Fibroblast of lung (primary cell): Measurements from ENCODE around the gene ADD3. TPM values are rescaled to one million over a fixed set of nuclear protein-coding genes. Genes with fewer than 3 reads are reported as not detected.

Source experiments
- DNase-seq, 2 donors: peaks; one replicate each; pipeline versions ENCODE4 v3.0.0 to v3.0.0-alpha.2; 2010; ENCODE audit warnings: low read depth in 2 of 2
- H2AFZ ChIP-seq: 2 replicates; pipeline ENCODE4 v1.5.1; 2012; ENCODE audit warnings: low read length, control low read depth, inconsistent platforms
- H3K27ac ChIP-seq: 2 replicates; pipeline ENCODE4 v1.5.1; 2011; ENCODE audit warnings: low read length, control low read depth; ENCODE audit not compliant: insufficient read depth
- H3K27me3 ChIP-seq: 2 replicates; pipeline ENCODE4 v1.5.1; 2011; ENCODE audit warnings: mild to moderate bottlenecking, low read length; ENCODE audit not compliant: control insufficient read depth, insufficient read depth
- H3K36me3 ChIP-seq: 2 replicates; pipeline ENCODE4 v1.5.1; 2011; ENCODE audit warnings: low read length; ENCODE audit not compliant: control insufficient read depth, insufficient read depth
- H3K4me1 ChIP-seq: 2 replicates; pipeline ENCODE4 v1.5.1; 2011; ENCODE audit warnings: low read length; ENCODE audit not compliant: control insufficient read depth, insufficient read depth; ENCODE audit errors: extremely low read depth
- H3K4me2 ChIP-seq: 2 replicates; pipeline ENCODE4 v1.5.1; 2011; ENCODE audit warnings: low read length, control low read depth; ENCODE audit not compliant: insufficient read depth; ENCODE audit errors: extremely low read depth
- H3K4me3 ChIP-seq, 4 experiments: fragments of 200-600 bp in 1 of 4; sonication (generic) in 1 of 4; replicated peaks in 1 of 4; 2 replicates each; pipeline ENCODE4 v1.5.1; 2011 to 2016; ENCODE audit warnings: low read length in 4 of 4, low read depth in 3 of 4, mild to moderate bottlenecking in 3 of 4, control low read depth in 2 of 4, inconsistent platforms in 1 of 4, mixed read lengths in 1 of 4; ENCODE audit not compliant: insufficient read depth in 1 of 4; ENCODE audit errors: control extremely low read depth in 1 of 4
- H3K79me2 ChIP-seq: 2 replicates; pipeline ENCODE4 v1.5.1; 2012; ENCODE audit warnings: mild to moderate bottlenecking, low read length, inconsistent platforms; ENCODE audit not compliant: control insufficient read depth, insufficient read depth
- H3K9ac ChIP-seq: 2 replicates; pipeline ENCODE4 v1.5.1; 2011; ENCODE audit warnings: mild to moderate bottlenecking, low read length, control low read depth; ENCODE audit not compliant: insufficient read depth
- H3K9me3 ChIP-seq: 2 replicates; pipeline ENCODE4 v1.5.1; 2012; ENCODE audit warnings: low read depth, low read length; ENCODE audit not compliant: control insufficient read depth, insufficient read depth
- H4K20me1 ChIP-seq: 2 replicates; pipeline ENCODE4 v1.5.1; 2011; ENCODE audit warnings: low read length; ENCODE audit not compliant: control insufficient read depth, insufficient read depth; ENCODE audit errors: extremely low read depth
- EZH2 ChIP-seq: IDR thresholded peaks from 2 replicates; pipeline ENCODE4 v1.5.1; 2012; ENCODE audit warnings: low read length, control low read depth, mild to moderate bottlenecking; ENCODE audit errors: missing control alignments
- polyA plus RNA-seq, 2 donors: library from polyadenylated mRNA; depleted of rRNA in 1 of 2; stranded (reverse) in 1 of 2; unstranded in 1 of 2; fragments of >200 nt; gene quantifications; 2 replicates each; pipeline ENCODE4 v1.2.1, GENCODE V29; 2011 to 2012; ENCODE audit warnings: missing spikeins in 1 of 2
- total RNA-seq: library from RNA; depleted of rRNA; stranded (reverse); fragments of >200 nt; gene quantifications from 2 replicates; pipeline ENCODE4 v1.2.1, GENCODE V29; 2014
- TF ChIP-seq, protein P1 (sequence below), 2 donors: IDR thresholded peaks in 1 of 2; conservative IDR thresholded peaks in 1 of 2; 1 replicate in 1 of 2; 2 replicates in 1 of 2; pipeline ENCODE4 v1.5.1; 2011 to 2012; ENCODE audit warnings: low read length in 2 of 2, control low read depth in 1 of 2, inconsistent platforms in 1 of 2, low read depth in 1 of 2, mild to moderate bottlenecking in 1 of 2

ADD3 gene
- total and polyA plus RNA-seq, 2 donors (not counting 1 experiment from before 2014, with no cell fraction given): 93.0 to 416 TPM

DNA sequence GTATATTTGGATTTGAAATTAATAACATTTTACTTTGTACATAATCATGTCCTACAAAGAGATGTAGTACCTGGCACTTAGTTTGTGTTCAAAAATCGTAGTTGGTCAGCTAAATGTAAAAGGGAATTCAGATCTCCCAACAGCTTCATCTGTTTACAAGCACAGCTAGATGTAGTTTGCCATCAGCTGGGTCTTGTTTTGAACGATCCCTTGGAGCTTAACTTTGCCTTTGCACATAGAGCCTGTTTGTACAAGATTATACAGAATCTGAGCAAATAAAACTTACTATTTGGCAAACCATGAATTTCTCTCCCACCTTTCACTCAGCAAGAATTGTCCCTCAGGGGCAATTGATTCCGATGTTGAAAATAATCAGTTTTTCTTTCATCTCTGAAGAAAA lies 36.1 kb upstream of the ADD3 start:
- no peaks in the 10 kb centered on the region for H3K79me2 ChIP-seq
- H3K27ac ChIP-seq: no peak overlapping the region
- DNase-seq: no peak

DNA sequence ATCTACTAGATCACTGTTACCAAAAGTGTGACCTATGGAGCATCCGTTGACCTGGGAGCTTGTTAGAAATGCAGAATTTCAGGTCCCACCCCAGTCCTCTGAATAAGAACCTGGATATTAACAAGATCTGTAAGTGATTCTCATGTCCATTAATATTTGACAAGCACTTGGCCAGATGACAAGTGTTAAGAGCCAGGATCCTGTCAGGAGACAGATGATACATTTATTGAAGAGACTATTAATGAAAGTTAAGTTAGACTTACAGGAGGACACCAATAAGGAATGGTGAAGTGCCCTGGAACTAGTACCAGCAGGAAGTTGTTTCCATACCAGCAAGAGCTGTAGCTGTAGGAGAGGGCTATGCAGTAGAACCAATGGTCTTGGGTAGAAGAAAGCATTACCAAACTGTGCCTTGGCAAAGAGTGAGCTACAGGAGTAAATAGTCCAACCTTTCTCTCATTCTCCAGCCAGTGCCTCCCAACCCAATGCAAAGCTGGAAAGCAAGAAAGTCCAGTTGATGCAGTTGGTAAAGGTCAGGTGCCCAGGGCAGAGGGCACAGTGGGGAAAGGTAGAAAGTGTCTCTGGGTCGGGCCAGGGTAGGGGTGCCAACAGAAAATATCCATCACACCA lies 35.3 kb upstream of the ADD3 start:
- DNase-seq: no peak
- no peak overlapping the region for H3K27ac ChIP-seq
- no peaks in the 10 kb centered on the region for H3K36me3 ChIP-seq
- H2AFZ ChIP-seq: no peak overlapping the region
- H3K9me3 ChIP-seq: no peaks in the 10 kb centered on the region
- TF ChIP-seq, protein P1, sequence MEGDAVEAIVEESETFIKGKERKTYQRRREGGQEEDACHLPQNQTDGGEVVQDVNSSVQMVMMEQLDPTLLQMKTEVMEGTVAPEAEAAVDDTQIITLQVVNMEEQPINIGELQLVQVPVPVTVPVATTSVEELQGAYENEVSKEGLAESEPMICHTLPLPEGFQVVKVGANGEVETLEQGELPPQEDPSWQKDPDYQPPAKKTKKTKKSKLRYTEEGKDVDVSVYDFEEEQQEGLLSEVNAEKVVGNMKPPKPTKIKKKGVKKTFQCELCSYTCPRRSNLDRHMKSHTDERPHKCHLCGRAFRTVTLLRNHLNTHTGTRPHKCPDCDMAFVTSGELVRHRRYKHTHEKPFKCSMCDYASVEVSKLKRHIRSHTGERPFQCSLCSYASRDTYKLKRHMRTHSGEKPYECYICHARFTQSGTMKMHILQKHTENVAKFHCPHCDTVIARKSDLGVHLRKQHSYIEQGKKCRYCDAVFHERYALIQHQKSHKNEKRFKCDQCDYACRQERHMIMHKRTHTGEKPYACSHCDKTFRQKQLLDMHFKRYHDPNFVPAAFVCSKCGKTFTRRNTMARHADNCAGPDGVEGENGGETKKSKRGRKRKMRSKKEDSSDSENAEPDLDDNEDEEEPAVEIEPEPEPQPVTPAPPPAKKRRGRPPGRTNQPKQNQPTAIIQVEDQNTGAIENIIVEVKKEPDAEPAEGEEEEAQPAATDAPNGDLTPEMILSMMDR (conservative IDR thresholded peaks at IDR 0.05 in 1 of 2, IDR thresholded peaks at IDR 0.05 in 1 of 2; ENCODE audit: low read depth in 1 of 2, low read length in 2 of 2): no peak
- TF ChIP-seq EZH2: no peak
- no peak overlapping the region for H3K9ac ChIP-seq
- no peaks in the 10 kb centered on the region for H4K20me1 ChIP-seq
- H3K4me1 ChIP-seq: peaks cover 9% of the 10 kb centered on the region
- H3K4me3 ChIP-seq: no peak overlapping the region
- H3K27me3 ChIP-seq: no peaks in the 10 kb centered on the region
- H3K4me2 ChIP-seq: no peak overlapping the region
- H3K79me2 ChIP-seq: no peaks in the 10 kb centered on the region

More for the DNA sequence above, 36.1 kb upstream of the ADD3 start:
- Histone ChIP-seq H2AFZ (no peak overlapping the region), H3K36me3 (no peaks in the 10 kb centered on the region), H3K4me2 (no peak overlapping the region), H4K20me1 (no peaks in the 10 kb centered on the region), H3K4me1 (peaks cover 16% of the 10 kb centered on the region), H3K4me3 (no peak overlapping the region), H3K9me3 (no peaks in the 10 kb centered on the region), H3K9ac (no peak overlapping the region), H3K27me3 (no peaks in the 10 kb centered on the region)
- TF ChIP-seq, protein P1 (conservative IDR thresholded peaks at IDR 0.05 in 1 of 2, IDR thresholded peaks at IDR 0.05 in 1 of 2; ENCODE audit: low read depth in 1 of 2, low read length in 2 of 2): no peak
- TF ChIP-seq EZH2: no peak

DNA sequence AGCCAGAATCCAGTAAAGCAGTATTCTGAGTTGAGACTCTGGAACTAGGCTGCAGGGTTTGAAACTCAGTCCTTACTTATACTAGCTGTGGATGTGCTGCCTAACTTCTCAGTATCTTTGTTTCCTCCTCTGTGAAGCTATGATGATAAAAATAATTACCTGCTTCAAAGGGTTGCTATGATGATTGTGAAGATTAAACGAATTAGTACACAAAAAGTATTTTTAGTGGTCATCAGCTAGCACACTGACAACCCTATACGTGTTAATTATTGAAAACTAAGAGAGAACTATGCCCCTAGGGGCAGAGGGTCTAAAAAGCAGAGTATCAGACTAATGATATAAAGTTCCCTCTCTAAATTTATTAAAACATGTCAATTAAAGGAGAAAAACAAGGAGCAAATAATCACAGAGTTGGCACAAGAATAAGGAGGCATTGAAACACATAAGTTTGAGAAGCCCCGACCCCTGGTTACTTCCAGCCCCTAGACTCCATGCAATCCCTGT lies 34.4 kb upstream of the ADD3 start:
- Histone ChIP-seq H3K9ac (no peak overlapping the region), H3K27ac (no peak overlapping the region), H3K4me2 (no peak overlapping the region), H3K79me2 (no peaks in the 10 kb centered on the region), H3K4me3 (no peak overlapping the region), H4K20me1 (no peaks in the 10 kb centered on the region), H2AFZ (no peak overlapping the region), H3K9me3 (no peaks in the 10 kb centered on the region), H3K4me1 (peaks cover 7% of the 10 kb centered on the region), H3K36me3 (no peaks in the 10 kb centered on the region), H3K27me3 (no peaks in the 10 kb centered on the region)
- DNase-seq: no peak
- TF ChIP-seq, protein P1 (conservative IDR thresholded peaks at IDR 0.05 in 1 of 2, IDR thresholded peaks at IDR 0.05 in 1 of 2; ENCODE audit: low read depth in 1 of 2, low read length in 2 of 2): no peak
- TF ChIP-seq EZH2: no peak
